ENCODE data around the gene BICRAL. TPM values are rescaled to one million over a fixed set of nuclear protein-coding genes. Genes with fewer than 3 reads are reported as not detected.

The BICRAL gene
- total RNA-seq, 2 experiments from 2014 or later = 12.0 to 12.1 TPM

DNA sequence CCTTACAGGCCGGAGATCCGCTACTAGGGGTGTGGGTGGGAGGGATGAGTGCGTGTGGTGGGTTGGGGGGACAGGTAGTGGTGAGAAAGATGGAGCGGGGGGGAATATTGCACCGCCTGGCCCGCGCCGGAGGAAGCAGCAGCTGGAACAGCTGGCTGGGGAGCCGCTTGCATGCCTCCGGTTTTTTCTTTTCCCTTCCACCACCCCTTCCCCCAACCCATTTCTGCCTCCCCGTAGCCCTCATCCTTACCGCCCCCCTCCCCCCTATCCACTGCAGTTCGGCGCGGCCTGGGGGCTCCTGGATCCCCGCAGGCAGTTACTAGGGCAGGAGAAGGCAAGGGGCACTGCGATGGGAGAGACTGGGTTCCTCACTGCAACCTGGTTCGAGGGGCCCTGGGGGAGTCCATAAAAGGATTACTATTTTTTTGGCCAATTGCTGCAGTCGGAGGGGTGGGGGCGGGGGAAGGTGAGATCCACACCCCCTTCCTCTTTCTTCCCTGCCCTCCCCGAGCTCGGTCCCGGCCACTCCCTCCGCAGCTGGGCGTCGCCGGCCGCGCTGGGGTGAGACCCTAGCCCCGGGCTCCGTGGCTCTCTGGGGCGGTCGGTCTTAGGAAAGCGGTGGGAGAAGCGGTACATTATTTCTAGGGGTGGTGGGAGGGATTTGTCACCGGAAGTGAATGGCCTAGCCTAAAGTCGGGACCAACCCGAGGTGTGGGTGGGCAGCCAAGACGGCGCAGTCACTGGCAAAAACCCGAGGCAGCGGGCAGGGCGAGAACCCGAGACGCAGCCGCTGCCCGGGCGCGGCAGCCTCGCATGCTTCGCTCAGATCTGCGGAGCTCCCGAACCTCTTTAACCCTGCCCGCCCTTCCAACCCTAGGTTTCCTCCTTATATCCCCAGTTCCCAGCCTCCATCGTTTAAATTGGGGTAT lies 35.1 kb upstream of the BICRAL start:
- H3K9me3 Mint-ChIP-seq = peaks cover 2% of the 10 kb centered on the region
- CTCF ChIA-PET = interaction anchor here (0.9 to 4.1 kb wide), 8 partner anchors 20 to 960 kb away, joined by 3 to 25 read pairs (median 4); partner anchors contain the start of genes RPL7L1 and TOMM6
- peak overlapping the region; percentile 99 for H3K4me3 Mint-ChIP-seq
- intact Hi-C loops (cut with micrococcal nuclease) = loop anchor here (1.0 to 10.0 kb wide), 10 partner anchors 20 to 428 kb away; partner anchors contain the start of genes BICRAL, CNPY3, PPP2R5D and RPL7L1
- peaks cover 8% of the 10 kb centered on the region for H3K36me3 Mint-ChIP-seq
- POLR2A ChIA-PET = interaction anchor here (0.6 to 5.4 kb wide), 13 partner anchors 16 to 764 kb away, joined by 3 to 97 read pairs (median 8); partner anchors contain the start of genes BICRAL, CNPY3, KLC4 and LRRC73
- peak overlapping the region; percentile 96 for H3K27ac Mint-ChIP-seq
- DNase-seq = peak; percentile 89
- no peaks in the 10 kb centered on the region for H3K27me3 Mint-ChIP-seq
- H3K4me1 Mint-ChIP-seq (ENCODE audit: low read depth) = peaks cover 28% of the 10 kb centered on the region

DNA sequence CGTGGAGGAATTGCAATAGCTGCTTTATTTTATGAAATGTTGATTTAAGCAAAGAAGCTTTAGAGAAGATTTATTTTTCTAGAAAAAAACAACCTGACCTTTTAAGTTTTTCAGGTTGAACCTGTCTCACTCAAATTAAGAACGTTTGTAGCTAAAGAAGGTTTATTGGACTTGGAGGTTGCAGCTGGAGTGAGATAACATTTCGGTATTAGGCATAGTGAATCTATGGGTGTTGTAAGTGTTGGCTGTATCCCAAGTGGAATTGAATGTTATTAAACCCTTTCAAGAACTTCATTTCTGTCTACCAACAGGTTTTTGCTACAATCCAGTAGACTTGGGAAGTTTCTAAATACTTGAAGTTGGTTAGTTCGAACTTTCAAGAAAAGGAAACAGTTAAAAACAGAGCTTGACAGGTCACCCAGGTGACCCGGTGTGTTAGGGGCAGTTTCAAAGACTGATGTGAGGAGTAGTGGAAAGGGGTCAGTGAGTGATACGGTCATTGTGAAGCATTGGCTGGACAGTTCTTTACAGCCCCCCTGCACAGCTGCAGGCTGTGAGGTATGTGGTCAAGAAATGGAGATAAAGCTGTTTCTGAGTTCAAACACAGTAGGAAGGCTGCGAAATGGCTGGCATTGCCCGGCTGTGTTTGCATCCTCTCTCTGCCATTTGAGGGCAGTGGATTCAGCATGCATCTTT lies 33.5 kb upstream of the BICRAL start:
- peak overlapping the region; percentile 96 for H3K27ac Mint-ChIP-seq
- H3K4me3 Mint-ChIP-seq = peak overlapping the region; percentile 99
- ChIA-PET POLR2A (interaction anchor here (1.0 to 5.4 kb wide), 3 partner anchors 22 to 231 kb away, joined by 3 to 97 read pairs (median 16); partner anchors contain the start of genes BICRAL and PEX6), CTCF (interaction anchor here (0.6 to 4.1 kb wide), 7 partner anchors 21 to 132 kb away, joined by 3 to 25 read pairs (median 4); partner anchors contain the start of gene RPL7L1)
- peaks cover 32% of the 10 kb centered on the region for H3K4me1 Mint-ChIP-seq (ENCODE audit: low read depth)
- H3K27me3 Mint-ChIP-seq = no peaks in the 10 kb centered on the region
- no peaks in the 10 kb centered on the region for H3K9me3 Mint-ChIP-seq
- intact Hi-C loops (cut with micrococcal nuclease) = loop anchor here (5.0 to 10.0 kb wide), 2 partner anchors 86 to 426 kb away; partner anchors contain the start of gene SRF
- peaks cover 11% of the 10 kb centered on the region for H3K36me3 Mint-ChIP-seq
- DNase-seq = no peak

DNA sequence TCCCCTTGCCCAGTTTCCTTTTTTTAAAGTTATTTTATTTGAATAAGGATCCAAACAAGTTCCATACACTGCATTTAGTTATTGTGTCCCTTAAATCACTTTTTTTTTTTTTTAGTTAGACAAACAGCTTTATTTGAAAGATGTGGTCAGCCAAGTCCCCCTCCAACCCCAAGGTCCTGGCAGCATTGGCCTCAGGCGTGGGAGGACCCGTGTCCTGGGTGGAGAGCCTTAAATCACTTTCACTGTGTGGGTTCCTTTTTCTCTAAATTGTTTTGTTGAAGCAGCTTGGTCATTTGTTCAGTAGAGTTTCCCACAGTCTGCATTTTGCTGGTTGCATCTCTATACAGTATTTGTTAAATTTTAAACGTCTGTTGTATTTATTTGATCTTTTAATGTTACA lies 30.8 kb upstream of the BICRAL start:
- H3K27me3 Mint-ChIP-seq = no peaks in the 10 kb centered on the region
- CTCF ChIA-PET = interaction anchor here (1.2 kb wide), 1 partner anchor 17 kb away, joined by 5 read pairs; no protein-coding TSS in a partner anchor
- H3K4me1 Mint-ChIP-seq (ENCODE audit: low read depth) = peaks cover 32% of the 10 kb centered on the region
- H3K4me3 Mint-ChIP-seq = no peak overlapping the region
- H3K9me3 Mint-ChIP-seq = no peaks in the 10 kb centered on the region
- POLR2A ChIA-PET = no interaction called here
- peaks cover 3% of the 10 kb centered on the region for H3K36me3 Mint-ChIP-seq
- intact Hi-C loops (cut with micrococcal nuclease) = no loop called here
- no peak for DNase-seq
- no peak overlapping the region for H3K27ac Mint-ChIP-seq

DNA sequence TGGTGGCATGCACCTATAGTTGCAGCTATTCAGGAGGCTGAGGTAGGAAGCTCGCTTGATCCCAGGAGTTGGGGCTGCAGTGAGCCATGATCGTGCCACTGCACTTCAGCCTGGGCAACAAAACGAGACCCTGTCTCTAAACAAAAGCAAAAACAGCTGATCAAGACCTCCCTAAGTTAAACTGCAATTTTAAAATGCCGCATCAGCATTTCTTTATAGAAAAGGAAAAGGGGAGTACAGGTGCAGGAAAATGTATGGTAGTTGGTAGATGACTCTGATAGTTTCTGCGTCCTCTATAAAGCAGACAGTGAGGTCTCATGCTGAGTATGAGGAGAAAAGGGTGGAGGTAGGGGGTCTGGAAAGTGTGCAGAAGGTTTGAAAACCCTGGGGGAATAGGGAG lies 27.1 kb upstream of the BICRAL start:
- CTCF ChIA-PET = interaction anchor here (0.9 kb wide), 1 partner anchor 11 kb away, joined by 3 read pairs; no protein-coding TSS in a partner anchor

GRCh38 chr6:42756722-42757121 lies 25.1 kb upstream of the BICRAL start:
- ChIA-PET POLR2A (no interaction called here), CTCF (no interaction called here)
- no peak overlapping the region for H3K27ac Mint-ChIP-seq
- intact Hi-C loops (cut with micrococcal nuclease) = no loop called here
- H3K9me3 Mint-ChIP-seq = no peaks in the 10 kb centered on the region
- no peak for DNase-seq
- no peak overlapping the region for H3K4me3 Mint-ChIP-seq
- no peaks in the 10 kb centered on the region for H3K27me3 Mint-ChIP-seq
- H3K4me1 Mint-ChIP-seq (ENCODE audit: low read depth) = peaks cover 17% of the 10 kb centered on the region
- H3K36me3 Mint-ChIP-seq = peaks cover 12% of the 10 kb centered on the region

More for the DNA sequence above, 27.1 kb upstream of the BICRAL start:
- Mint-ChIP-seq H3K27ac (no peak overlapping the region), H3K36me3 (peaks cover 12% of the 10 kb centered on the region), H3K4me3 (no peak overlapping the region), H3K4me1 (ENCODE audit: low read depth) (peaks cover 21% of the 10 kb centered on the region), H3K27me3 (no peaks in the 10 kb centered on the region), H3K9me3 (no peaks in the 10 kb centered on the region)
- intact Hi-C loops (cut with micrococcal nuclease) = no loop called here
- POLR2A ChIA-PET = no interaction called here
- no peak for DNase-seq

DNA sequence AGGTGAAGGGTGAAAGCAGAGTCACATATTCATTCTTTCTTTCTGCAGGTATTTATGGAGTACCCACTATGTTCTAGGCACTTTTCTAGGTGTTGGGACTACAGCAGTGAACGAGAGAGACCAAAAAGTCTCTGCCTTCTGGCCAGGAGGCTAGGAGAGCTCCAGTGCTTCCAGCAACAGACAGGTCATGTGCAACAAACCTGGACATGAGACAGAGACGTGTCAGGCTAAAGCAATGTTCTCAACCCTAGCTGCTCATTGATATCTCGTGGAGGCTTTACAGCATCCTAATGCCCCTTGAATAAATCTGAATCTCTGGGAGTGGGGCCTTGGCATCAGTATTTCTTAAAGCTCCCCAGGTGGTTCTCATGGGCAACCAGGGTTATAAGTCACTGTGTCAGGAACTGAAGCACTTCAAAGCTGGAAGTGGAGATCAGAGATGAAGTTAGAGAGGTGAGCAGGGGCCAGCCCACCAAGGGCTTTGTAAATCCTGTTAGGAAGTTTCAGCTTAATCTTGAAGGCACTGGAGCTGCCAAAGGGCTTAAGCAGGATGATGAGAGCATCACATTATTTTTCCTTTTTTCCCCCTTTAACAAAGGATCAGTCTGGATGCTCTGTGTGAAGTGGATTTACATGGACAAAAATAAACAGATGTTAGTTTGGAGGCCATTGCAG lies 23.0 kb upstream of the BICRAL start:
- DNase-seq = no peak
- H3K27me3 Mint-ChIP-seq = no peaks in the 10 kb centered on the region
- H3K27ac Mint-ChIP-seq = no peak overlapping the region
- intact Hi-C loops (cut with micrococcal nuclease) = no loop called here
- ChIA-PET CTCF (no interaction called here), POLR2A (no interaction called here)
- peaks cover 9% of the 10 kb centered on the region for H3K36me3 Mint-ChIP-seq
- H3K4me1 Mint-ChIP-seq (ENCODE audit: low read depth) = peaks cover 17% of the 10 kb centered on the region
- no peaks in the 10 kb centered on the region for H3K9me3 Mint-ChIP-seq
- no peak overlapping the region for H3K4me3 Mint-ChIP-seq

- H3K9me3 Mint-ChIP-seq = no peaks in the 10 kb centered on the region
- H3K36me3 Mint-ChIP-seq = peaks cover 13% of the 10 kb centered on the region
- H3K27ac Mint-ChIP-seq = no peak overlapping the region
- no peak for DNase-seq
- intact Hi-C loops (cut with micrococcal nuclease) = no loop called here
- ChIA-PET POLR2A (no interaction called here), CTCF (no interaction called here)
- H3K4me1 Mint-ChIP-seq (ENCODE audit: low read depth) = peaks cover 10% of the 10 kb centered on the region
- H3K4me3 Mint-ChIP-seq = no peak overlapping the region
- H3K27me3 Mint-ChIP-seq = no peaks in the 10 kb centered on the region
Observed at GRCh38 chr6:42761287-42762067, 20.4 kb upstream of the BICRAL start.

GRCh38 chr6:42762426-42762859 lies 19.4 kb upstream of the BICRAL start:
- no peak for DNase-seq
- POLR2A ChIA-PET = interaction anchor here (0.7 to 0.9 kb wide), 2 partner anchors 16 to 20 kb away, joined by 3 to 4 read pairs; partner anchors contain the start of gene BICRAL
- CTCF ChIA-PET = no interaction called here
- H3K9me3 Mint-ChIP-seq = no peaks in the 10 kb centered on the region
- intact Hi-C loops (cut with micrococcal nuclease) = no loop called here
- H3K4me3 Mint-ChIP-seq = no peak overlapping the region
- H3K27me3 Mint-ChIP-seq = no peaks in the 10 kb centered on the region
- H3K36me3 Mint-ChIP-seq = peaks cover 13% of the 10 kb centered on the region
- H3K27ac Mint-ChIP-seq = no peak overlapping the region
- peaks cover 10% of the 10 kb centered on the region for H3K4me1 Mint-ChIP-seq (ENCODE audit: low read depth)

DNA sequence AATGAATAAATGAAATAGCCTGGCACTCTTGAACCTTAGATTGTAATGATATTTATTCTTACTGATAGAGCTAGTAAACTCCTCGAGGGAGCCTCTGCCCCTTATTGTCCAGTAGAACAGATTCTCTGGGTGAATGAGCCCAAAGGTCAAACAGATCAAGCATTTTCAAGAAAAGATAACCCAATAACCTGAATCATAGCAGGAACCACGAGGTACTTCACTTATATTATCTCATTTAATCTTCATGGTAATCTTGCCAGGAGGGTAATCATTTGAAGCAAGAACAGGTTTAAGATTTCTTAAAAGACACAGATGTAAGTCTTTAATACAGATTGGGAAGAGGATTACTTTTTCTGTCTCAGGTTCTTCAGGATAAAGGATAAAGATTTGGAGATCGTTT lies 18.9 kb upstream of the BICRAL start:
- no peaks in the 10 kb centered on the region for H3K27me3 Mint-ChIP-seq
- DNase-seq = no peak
- ChIA-PET CTCF (no interaction called here), POLR2A (interaction anchor here (0.7 to 0.9 kb wide), 3 partner anchors 16 to 33 kb away, joined by 3 to 4 read pairs (median 3); partner anchors contain the start of gene BICRAL)
- peaks cover 12% of the 10 kb centered on the region for H3K36me3 Mint-ChIP-seq
- no peak overlapping the region for H3K27ac Mint-ChIP-seq
- intact Hi-C loops (cut with micrococcal nuclease) = no loop called here
- H3K4me1 Mint-ChIP-seq (ENCODE audit: low read depth) = peaks cover 10% of the 10 kb centered on the region
- no peaks in the 10 kb centered on the region for H3K9me3 Mint-ChIP-seq
- H3K4me3 Mint-ChIP-seq = no peak overlapping the region

- peaks cover 15% of the 10 kb centered on the region for H3K4me1 Mint-ChIP-seq (ENCODE audit: low read depth)
- ChIA-PET CTCF (interaction anchor here (0.5 to 0.7 kb wide), 2 partner anchors 10 to 675 kb away, joined by 3 read pairs; no protein-coding TSS in a partner anchor), POLR2A (no interaction called here)
- no peak overlapping the region for H3K4me3 Mint-ChIP-seq
- H3K27ac Mint-ChIP-seq = no peak overlapping the region
- no peaks in the 10 kb centered on the region for H3K9me3 Mint-ChIP-seq
- H3K36me3 Mint-ChIP-seq = peaks cover 4% of the 10 kb centered on the region
- H3K27me3 Mint-ChIP-seq = no peaks in the 10 kb centered on the region
- intact Hi-C loops (cut with micrococcal nuclease) = no loop called here
- DNase-seq = no peak
Observed at GRCh38 chr6:42764911-42765648, 16.8 kb upstream of the BICRAL start.
